Keratinocyte (primary cell): ENCODE results near the gene LRRC41.

Source experiments
- EZH2 ChIP-seq: IDR thresholded peaks from one replicate; pipeline ENCODE4 v1.6.1; 2012; ENCODE audit warnings: inconsistent platforms, mild to moderate bottlenecking, low read length, moderate library complexity
- TF ChIP-seq, protein P1 (sequence below), 3 experiments: IDR thresholded peaks in 1 of 3; conservative IDR thresholded peaks in 1 of 3; optimal IDR thresholded peaks in 1 of 3; 2 replicates in 2 of 3; 3 replicates in 1 of 3; pipeline versions ENCODE3 to v1.5.1; 2011; ENCODE audit warnings: low read length in 3 of 3, mild to moderate bottlenecking in 3 of 3, moderate library complexity in 2 of 3, control low read depth in 1 of 3, inconsistent platforms in 1 of 3; ENCODE audit not compliant: insufficient read depth in 2 of 3; ENCODE audit errors: extremely low read depth in 1 of 3

DNA sequence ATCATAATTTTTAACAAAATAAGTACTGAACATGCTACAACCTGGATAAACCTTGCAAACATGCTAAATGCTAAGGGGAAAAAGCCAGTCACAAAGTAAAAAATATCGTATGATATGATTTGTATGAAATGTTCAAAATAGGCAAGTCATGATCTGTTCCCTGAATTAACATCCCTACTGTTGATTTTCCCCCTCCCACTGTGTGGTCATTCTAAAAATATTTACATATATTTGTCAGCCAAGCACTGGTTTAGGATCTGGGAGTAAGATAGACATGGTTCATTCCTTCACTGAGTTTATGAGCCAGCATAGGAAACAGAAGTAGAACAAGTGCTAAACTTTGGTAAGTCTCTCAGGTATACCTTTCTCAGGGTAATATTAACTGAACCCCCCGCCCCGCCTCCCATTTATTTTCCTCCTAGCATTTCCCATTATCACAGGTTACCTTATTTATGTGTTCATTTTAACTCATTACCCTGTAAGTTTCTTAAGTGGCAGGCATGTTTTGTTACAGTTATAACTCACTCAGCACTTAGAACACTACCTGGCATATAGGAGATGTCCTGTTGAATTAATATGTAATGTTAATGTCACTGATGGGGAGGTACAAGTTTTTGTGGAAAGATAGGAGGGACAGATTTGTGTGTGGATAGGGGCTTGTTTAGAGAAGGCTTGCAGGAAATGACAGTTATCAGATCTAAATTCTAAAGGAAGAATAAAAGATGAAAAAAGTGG is 12.4 kb upstream of the LRRC41 start:
- TF ChIP-seq, protein P1, sequence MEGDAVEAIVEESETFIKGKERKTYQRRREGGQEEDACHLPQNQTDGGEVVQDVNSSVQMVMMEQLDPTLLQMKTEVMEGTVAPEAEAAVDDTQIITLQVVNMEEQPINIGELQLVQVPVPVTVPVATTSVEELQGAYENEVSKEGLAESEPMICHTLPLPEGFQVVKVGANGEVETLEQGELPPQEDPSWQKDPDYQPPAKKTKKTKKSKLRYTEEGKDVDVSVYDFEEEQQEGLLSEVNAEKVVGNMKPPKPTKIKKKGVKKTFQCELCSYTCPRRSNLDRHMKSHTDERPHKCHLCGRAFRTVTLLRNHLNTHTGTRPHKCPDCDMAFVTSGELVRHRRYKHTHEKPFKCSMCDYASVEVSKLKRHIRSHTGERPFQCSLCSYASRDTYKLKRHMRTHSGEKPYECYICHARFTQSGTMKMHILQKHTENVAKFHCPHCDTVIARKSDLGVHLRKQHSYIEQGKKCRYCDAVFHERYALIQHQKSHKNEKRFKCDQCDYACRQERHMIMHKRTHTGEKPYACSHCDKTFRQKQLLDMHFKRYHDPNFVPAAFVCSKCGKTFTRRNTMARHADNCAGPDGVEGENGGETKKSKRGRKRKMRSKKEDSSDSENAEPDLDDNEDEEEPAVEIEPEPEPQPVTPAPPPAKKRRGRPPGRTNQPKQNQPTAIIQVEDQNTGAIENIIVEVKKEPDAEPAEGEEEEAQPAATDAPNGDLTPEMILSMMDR (optimal IDR thresholded peaks at IDR 0.05 in 1 of 3, IDR thresholded peaks at IDR 0.05 in 1 of 3, conservative IDR thresholded peaks at IDR 0.05 in 1 of 3; ENCODE audit: extremely low read depth in 1 of 3, insufficient read depth in 2 of 3, low read length in 3 of 3) = no peak
- TF ChIP-seq EZH2 = no peak
